Measurements from ENCODE around the gene GPC3. TPM values are rescaled to one million over a fixed set of nuclear protein-coding genes. Genes with fewer than 3 reads are reported as not detected.

Gene GPC3
- total and polyA plus RNA-seq, 2 experiments from 2014 or later: 36.8 to 60.1 TPM

GRCh38 chrX:133650239-133650638, 335.2 kb downstream of the GPC3 start:
- peaks cover 10% of the 10 kb centered on the region for H3K4me1 ChIP-seq (ENCODE audit: insufficient read depth)
- DNase-seq (ENCODE audit: low spot score) (no peak), ATAC-seq (no peak)
- H4K20me1 ChIP-seq (replicated peaks; ENCODE audit: insufficient read depth): no peaks in the 10 kb centered on the region
- H3K27me3 Mint-ChIP-seq (ENCODE audit: insufficient read depth, low read depth, poor library complexity): no peaks in the 10 kb centered on the region
- no peak overlapping the region for H3K4me3 Mint-ChIP-seq
- no peak overlapping the region for H3K4me3 ChIP-seq
- H3K27me3 ChIP-seq (ENCODE audit: insufficient read depth): no peaks in the 10 kb centered on the region
- no peaks in the 10 kb centered on the region for H3K79me2 ChIP-seq (replicated peaks; ENCODE audit: insufficient read depth)
- no peaks in the 10 kb centered on the region for H3K36me3 ChIP-seq (ENCODE audit: insufficient read depth)
- H2AFZ ChIP-seq: no peak overlapping the region
- TF ChIP-seq POLR2AphosphoS5 (IDR thresholded peaks at IDR 0.05; ENCODE audit: low read depth) (no peak), ZNF462 (CRISPR knock-in tag; IDR thresholded peaks at IDR 0.05) (no peak), CREB1 (CRISPR knock-in tag; IDR thresholded peaks at IDR 0.05; ENCODE audit: low read depth) (no peak), CTCF (conservative IDR thresholded peaks at IDR 0.05; ENCODE audit: low read depth in 2 of 2) (no peak), ZNF331 (CRISPR knock-in tag; IDR thresholded peaks at IDR 0.05; ENCODE audit: low read depth) (no peak), EZH2 (IDR thresholded peaks at IDR 0.05; ENCODE audit: low read depth, unreplicated experiment) (no peak), REST (IDR thresholded peaks at IDR 0.05; ENCODE audit: unreplicated experiment) (no peak), JUNB (IDR thresholded peaks at IDR 0.05; ENCODE audit: unreplicated experiment) (no peak), STAT1 (IDR thresholded peaks at IDR 0.05; ENCODE audit: unreplicated experiment) (no peak), NANOG (IDR thresholded peaks at IDR 0.05; ENCODE audit: borderline replicate concordance) (no peak), EZH2phosphoT487 (IDR thresholded peaks at IDR 0.05; ENCODE audit: unreplicated experiment) (no peak), ETS1 (IDR thresholded peaks at IDR 0.05) (no peak), ZNF114 (CRISPR knock-in tag; IDR thresholded peaks at IDR 0.05) (no peak)
- no peaks in the 10 kb centered on the region for H3K36me3 Mint-ChIP-seq (ENCODE audit: low read depth)
- H3K4me2 ChIP-seq: no peak overlapping the region
- H3K9me2 ChIP-seq (ENCODE audit: insufficient read depth): no peaks in the 10 kb centered on the region
- peaks cover 38% of the 10 kb centered on the region for H3K4me1 Mint-ChIP-seq
- peak overlapping the region; percentile 33; the same call in 1 of the 2 replicates for H3K27ac ChIP-seq (ENCODE audit: low read depth)
- no peaks in the 10 kb centered on the region for H3F3A ChIP-seq (replicated peaks; ENCODE audit: low read depth)
- H3K27ac Mint-ChIP-seq: peak overlapping the region; percentile 56; the same call in 1 of the 2 replicates
- no peaks in the 10 kb centered on the region for H3K9me3 Mint-ChIP-seq

Measured in GM23338 (cell line).